Adipocyte (in vitro differentiated cells): ENCODE data around the gene CHST9.

Source experiments
- DNase-seq: peaks from one replicate; pipeline ENCODE4 v3.0.0-alpha.2; 2015; ENCODE audit warnings: low read depth
- H3K27me3 ChIP-seq: replicated peaks from 2 replicates; pipeline ENCODE4 v1.7.0; 2013; ENCODE audit warnings: mild to moderate bottlenecking, low read length, moderate library complexity; ENCODE audit not compliant: control insufficient read depth, insufficient read depth
- H3K36me3 ChIP-seq: 2 replicates; pipeline ENCODE4 v1.7.0; 2013; ENCODE audit warnings: low read length, mild to moderate bottlenecking, moderate library complexity; ENCODE audit not compliant: control insufficient read depth, insufficient read depth, severe bottlenecking
- H3K4me1 ChIP-seq: 2 replicates; pipeline ENCODE4 v1.7.0; 2013; ENCODE audit warnings: mild to moderate bottlenecking, low read length, moderate library complexity; ENCODE audit not compliant: control insufficient read depth, insufficient read depth
- H3K4me3 ChIP-seq: 2 replicates; pipeline ENCODE4 v1.7.0; 2013; ENCODE audit warnings: mild to moderate bottlenecking, low read length, moderate library complexity
- H3K9ac ChIP-seq: 2 replicates; pipeline ENCODE4 v1.7.0; 2013; ENCODE audit warnings: mild to moderate bottlenecking, low read length, moderate library complexity
- H3K9me3 ChIP-seq: 2 replicates; pipeline ENCODE4 v1.7.0; 2013; ENCODE audit warnings: mild to moderate bottlenecking, low read length, moderate library complexity; ENCODE audit not compliant: control insufficient read depth

CHST9 gene

DNA sequence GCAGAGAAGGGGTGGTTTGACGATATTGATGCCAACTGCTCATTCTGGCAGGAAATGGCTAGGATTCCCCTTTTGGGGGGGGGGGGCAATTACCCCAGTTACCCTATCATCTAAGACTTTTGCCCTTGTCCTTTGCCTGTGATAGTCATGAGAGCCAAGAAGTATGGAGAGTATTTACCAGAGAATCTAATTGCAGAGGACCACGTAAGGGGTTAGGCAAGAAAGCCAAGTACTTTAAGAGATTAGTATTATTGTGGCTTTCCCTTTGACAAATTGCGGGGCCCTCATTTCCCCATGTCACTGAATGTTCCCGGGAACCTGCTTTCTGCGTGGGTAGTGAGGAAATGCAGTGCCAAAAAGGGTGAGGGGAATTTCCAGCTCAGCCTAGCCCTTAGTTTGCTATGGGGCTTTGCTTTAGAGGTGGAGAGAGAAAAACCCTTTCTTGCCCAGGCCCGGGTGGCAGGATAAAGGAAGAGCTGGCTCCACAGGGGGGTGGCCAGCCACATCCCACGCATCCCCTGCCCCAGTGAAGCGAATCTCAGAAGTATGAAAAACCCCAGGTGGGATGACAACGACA, 321.1 kb downstream of the CHST9 start:
- H3K36me3 ChIP-seq: no peaks in the 10 kb centered on the region
- H3K4me1 ChIP-seq: no peaks in the 10 kb centered on the region
- no peak overlapping the region for H3K4me3 ChIP-seq
- H3K9me3 ChIP-seq: no peaks in the 10 kb centered on the region
- no peak overlapping the region for H3K9ac ChIP-seq
- peaks cover 35% of the 10 kb centered on the region for H3K27me3 ChIP-seq
- no peak for DNase-seq

DNA sequence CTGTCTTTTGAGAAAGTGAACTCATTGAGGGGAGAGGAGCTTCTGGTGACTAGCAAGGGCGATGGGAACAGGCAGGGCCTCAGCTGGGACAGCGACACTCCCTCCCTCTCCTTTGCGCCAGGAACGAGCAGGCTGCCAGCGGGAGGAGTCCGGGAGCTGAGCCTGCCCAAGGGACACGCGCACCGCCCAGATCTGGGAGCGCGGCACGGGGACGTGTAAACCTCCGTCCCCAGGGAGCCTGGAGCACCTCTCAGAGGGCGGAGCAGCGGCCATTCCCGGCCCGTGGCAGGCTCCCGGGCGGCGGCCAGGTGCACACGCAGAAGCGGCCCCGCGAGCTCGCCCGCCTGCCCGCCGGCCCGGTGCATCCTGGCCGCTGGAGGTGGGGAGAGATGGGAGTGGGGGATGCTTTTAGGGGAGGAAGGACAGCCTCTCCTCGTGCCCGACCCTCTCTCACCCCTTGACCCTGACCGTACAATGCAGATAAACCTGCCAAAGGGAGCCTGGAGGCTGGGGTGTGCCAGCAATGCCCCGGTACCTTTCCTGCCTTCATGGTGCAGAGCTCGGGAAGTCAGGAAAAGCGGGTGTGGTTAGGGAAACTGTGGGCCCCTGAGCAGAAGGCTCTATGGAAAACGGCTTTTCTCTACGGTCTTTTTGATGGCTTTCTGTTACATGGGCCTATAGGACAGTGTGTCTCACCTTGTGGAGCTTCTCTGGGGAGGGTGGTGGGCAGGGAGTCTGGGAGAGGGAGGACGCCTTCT, 321.8 kb downstream of the CHST9 start:
- Histone ChIP-seq H3K36me3 (no peaks in the 10 kb centered on the region), H3K4me1 (no peaks in the 10 kb centered on the region), H3K4me3 (peak overlapping the region; percentile 44), H3K9ac (no peak overlapping the region), H3K9me3 (no peaks in the 10 kb centered on the region), H3K27me3 (peaks cover 35% of the 10 kb centered on the region)
- DNase-seq: no peak

GRCh38 chr18:26862084-26862483, 323.0 kb downstream of the CHST9 start:
- Histone ChIP-seq H3K36me3 (no peaks in the 10 kb centered on the region), H3K4me1 (no peaks in the 10 kb centered on the region), H3K4me3 (no peak overlapping the region), H3K9me3 (no peaks in the 10 kb centered on the region), H3K27me3 (peaks cover 31% of the 10 kb centered on the region), H3K9ac (no peak overlapping the region)
- no peak for DNase-seq
